HepG2 (cell line): ENCODE results near the gene FHIT. TPM values are rescaled to one million over a fixed set of nuclear protein-coding genes. Genes with fewer than 3 reads are reported as not detected.

Experiments used
- ATAC-seq: fragments of 200-7000 bp; cut with Tn5 transposase; 3 replicates; pipeline ENCODE4 v1.9.1; 2020; ENCODE audit warnings: mild to moderate bottlenecking, moderate library complexity
- BruUV-seq: library from RNA; stranded (reverse); fragments of 400-500 nt; replicated peaks from 2 replicates; lab custom pipeline; 2021; lab: Mats Ljungman, UMichigan
- CTCF ChIA-PET: fragments of 300-600 bp; formaldehyde crosslinking; extraction: SDS; loops from one replicate; lab custom pipeline; 2021; ENCODE audit warnings: low total read pairs, inconsistent platforms, low intra/inter-chr PET ratio; lab: Yijun Ruan, JAX
- POLR2A ChIA-PET: fragments of 350-600 bp; sonication (Branson Sonifier 250); formaldehyde crosslinking; loops from one replicate; lab custom pipeline; 2020; ENCODE audit warnings: antibody characterized with exemption, inconsistent platforms; lab: Yijun Ruan, JAX
- DNase-seq: peaks from one replicate; pipeline ENCODE4 v3.0.0-alpha.2; 2015; ENCODE audit warnings: low spot score
- FAIRE-seq: peaks from 3 replicates; lab custom pipeline; 2011; peaks lifted over from hg19 to GRCh38; lab: Jason Lieb, UNC
- H2AFZ ChIP-seq: one replicate; pipeline ENCODE4 v1.6.1; 2011; ENCODE audit warnings: low read length, inconsistent platforms
- H3K27ac ChIP-seq: fragments of 300-600 bp; 3 replicates; pipeline ENCODE4 v1.8.0; 2011; ENCODE audit warnings: mixed run types, mild to moderate bottlenecking, mixed read lengths, low read length, inconsistent platforms; ENCODE audit not compliant: insufficient read depth; ENCODE audit errors: extremely low read length
- H3K27me3 ChIP-seq, 2 experiments: fragments of 200-600 bp in 1 of 2; 2 replicates in 1 of 2; 3 replicates in 1 of 2; pipeline versions ENCODE4 v1.6.0 to v1.8.0; 2011; ENCODE audit warnings: low read length in 2 of 2, mild to moderate bottlenecking in 2 of 2, moderate library complexity in 2 of 2, inconsistent platforms in 1 of 2; ENCODE audit not compliant: insufficient read depth in 2 of 2, control insufficient read depth in 1 of 2
- H3K36me3 ChIP-seq, 2 experiments: fragments of 200-600 bp in 1 of 2; replicated peaks in 1 of 2; 2 replicates in 1 of 2; 3 replicates in 1 of 2; pipeline versions ENCODE4 v1.5.1 to v1.8.0; 2011; ENCODE audit warnings: low read length in 2 of 2, inconsistent platforms in 1 of 2; ENCODE audit not compliant: insufficient read depth in 2 of 2, control insufficient read depth in 1 of 2
- H3K4me1 ChIP-seq: 2 replicates; pipeline ENCODE4 v1.5.1; 2012; ENCODE audit warnings: low read length, inconsistent platforms; ENCODE audit not compliant: insufficient read depth
- H3K4me2 ChIP-seq: 2 replicates; pipeline ENCODE4 v1.6.0; 2011; ENCODE audit warnings: low read depth, low read length, inconsistent platforms
- H3K4me3 ChIP-seq, 3 experiments: fragments of 200-600 bp in 1 of 3; sonication (generic), shearing (Covaris generic) in 1 of 3; replicated peaks in 1 of 3; 2 replicates each; pipeline ENCODE4 v1.5.1; 2011 to 2016; ENCODE audit warnings: low read length in 3 of 3, inconsistent platforms in 2 of 3, low read depth in 2 of 3, mild to moderate bottlenecking in 2 of 3, control low read depth in 1 of 3, mixed read lengths in 1 of 3; ENCODE audit not compliant: insufficient read depth in 1 of 3
- H3K79me2 ChIP-seq: one replicate; pipeline ENCODE4 v1.6.1; 2011; ENCODE audit warnings: low read length, inconsistent platforms; ENCODE audit not compliant: insufficient read depth
- H3K9ac ChIP-seq: 2 replicates; pipeline ENCODE4 v1.6.0; 2011; ENCODE audit warnings: mild to moderate bottlenecking, low read depth, low read length, inconsistent platforms; ENCODE audit not compliant: insufficient read depth
- H3K9me3 ChIP-seq: 2 replicates; pipeline ENCODE4 v1.5.1; 2012; ENCODE audit warnings: mild to moderate bottlenecking, low read length
- H4K20me1 ChIP-seq: 2 replicates; pipeline ENCODE4 v1.6.0; 2011; ENCODE audit warnings: inconsistent platforms, mild to moderate bottlenecking, low read length, moderate library complexity; ENCODE audit not compliant: insufficient read depth
- FOXP1 ChIP-seq, 2 experiments: fragments of 450-650 bp in 1 of 2; IDR thresholded peaks; 2 replicates each; pipeline ENCODE4 v1.6.1; 2017 to 2018; ENCODE audit warnings: antibody characterized with exemption in 1 of 2
- GMEB1 ChIP-seq: sonication (generic); formaldehyde crosslinking; IDR thresholded peaks from 2 replicates; pipeline ENCODE4 v1.5.1; 2020; ENCODE audit warnings: missing genetic modification reagents, mild to moderate bottlenecking, borderline replicate concordance
- IRF2 ChIP-seq: IDR thresholded peaks from 2 replicates; pipeline ENCODE4 v1.6.1; 2018; ENCODE audit warnings: missing genetic modification reagents, missing compliant biosample characterization
- IRX3 ChIP-seq: sonication (generic); formaldehyde crosslinking; IDR thresholded peaks from 2 replicates; pipeline ENCODE4 v1.8.1; 2023; ENCODE audit warnings: mild to moderate bottlenecking, low read depth, missing genetic modification reagents, borderline replicate concordance
- ISL2 ChIP-seq: sonication (generic); formaldehyde crosslinking; IDR thresholded peaks from 2 replicates; pipeline ENCODE4 v1.5.0; 2020; ENCODE audit warnings: missing genetic modification reagents
- PHF5A ChIP-seq: IDR thresholded peaks from one replicate; pipeline ENCODE4 v1.6.1; 2018; ENCODE audit warnings: low read depth, missing genetic modification reagents; ENCODE audit not compliant: unreplicated experiment
- PRDM4 ChIP-seq: sonication (generic); formaldehyde crosslinking; IDR thresholded peaks from 2 replicates; pipeline ENCODE4 v1.9.0; 2021; ENCODE audit warnings: missing genetic modification reagents, borderline replicate concordance
- ZFP91 ChIP-seq: sonication (generic); formaldehyde crosslinking; IDR thresholded peaks from 2 replicates; pipeline ENCODE4 v1.9.0; 2022; ENCODE audit warnings: missing genetic modification reagents, mild to moderate bottlenecking, borderline replicate concordance
- ZNF329 ChIP-seq: sonication (generic); formaldehyde crosslinking; IDR thresholded peaks from 2 replicates; pipeline ENCODE4 v1.9.0; 2021; ENCODE audit warnings: low read depth, mild to moderate bottlenecking, missing genetic modification reagents
- ZNF343 ChIP-seq: sonication (generic); formaldehyde crosslinking; IDR thresholded peaks from 2 replicates; pipeline ENCODE4 v1.4.0; 2020; ENCODE audit warnings: mild to moderate bottlenecking, missing genetic modification reagents
- ZNF570 ChIP-seq: sonication (generic); formaldehyde crosslinking; IDR thresholded peaks from 2 replicates; pipeline ENCODE4 v1.4.0; 2020; ENCODE audit warnings: mild to moderate bottlenecking, missing genetic modification reagents, borderline replicate concordance
- WGBS: methylation state at CpG from one replicate; pipeline ENCODE4 v1.1.6; 2017; ENCODE audit warnings: low lambda C conversion rate; 5-methylcytosine and 5-hydroxymethylcytosine counted together
- in situ Hi-C: cut with HindIII; loops from 2 replicates; pipeline ENCODE4 v1.10.0; 2017; ENCODE audit warnings: low pct_unique_long_range_greater_than_20kb; ENCODE audit not compliant: extremely low pct_ligation_motif_present
- intact Hi-C: fragments of 100-400 bp; cut with micrococcal nuclease; formaldehyde crosslinking; loops from one replicate; pipeline ENCODE4 v1.10.0; 2022; ENCODE audit not compliant: unreplicated experiment
- polyA plus RNA-seq, 8 experiments: library from polyadenylated mRNA; depleted of rRNA in 3 of 8; stranded (reverse) in 7 of 8; unstranded in 1 of 8; fragments of >200 nt; fragmentation: Illumina TruSeq in 4 of 8; extraction: Trizol in 4 of 8; gene quantifications; 2 replicates each; pipeline versions ENCODE4 v1.2.1 to v1.2.3, GENCODE V29; 2011 to 2016; ENCODE audit warnings: low read depth in 4 of 8, missing spikeins in 1 of 8, mixed read lengths in 1 of 8; ENCODE audit not compliant: insufficient read depth in 1 of 8
- total RNA-seq, 5 experiments: library from RNA; depleted of rRNA; stranded (reverse); fragments of >200 nt; fragmentation: Illumina TruSeq; extraction: Trizol; gene quantifications; 2 replicates each; pipeline ENCODE4 v1.2.3, GENCODE V29; 2016; ENCODE audit warnings: low read depth in 1 of 5

Gene FHIT
- total and polyA plus RNA-seq, 2 of the 13 experiments (the other 11 are each of a cell fraction or from before 2014, with no cell fraction given) = 4.0 to 4.6 TPM

GRCh38 chr3:60216462-60217075, 1034.7 kb downstream of the FHIT start:
- intact Hi-C loops (no loop called here), in situ Hi-C loops (no loop called here)
- no TSS peak for BruUV-seq

GRCh38 chr3:60215946-60216345, 1035.3 kb downstream of the FHIT start:
- 11% methylated on average over 1 of the region's 1 CpG for whole genome bisulfite sequencing
- intact Hi-C loops (no loop called here), in situ Hi-C loops (no loop called here)
- Histone ChIP-seq H3K9ac (no peak overlapping the region), H3K79me2 (no peaks in the 10 kb centered on the region), H3K27ac (no peak overlapping the region), H3K27me3 (no peaks in the 10 kb centered on the region; a peak in 1 of 5 replicates), H3K9me3 (no peaks in the 10 kb centered on the region), H2AFZ (no peak overlapping the region), H3K4me1 (no peaks in the 10 kb centered on the region), H3K36me3 (no peaks in the 10 kb centered on the region), H4K20me1 (no peaks in the 10 kb centered on the region), H3K4me2 (no peak overlapping the region), H3K4me3 (no peak overlapping the region)
- ChIA-PET POLR2A (no interaction called here), CTCF (no interaction called here)
- no peak for FAIRE-seq
- no peak for ATAC-seq
- BruUV-seq = no TSS peak
- no peak for DNase-seq
- TF ChIP-seq GMEB1 (CRISPR knock-in tag) = no peak
- TF ChIP-seq PRDM4 (CRISPR knock-in tag) = no peak
- TF ChIP-seq ISL2 = no peak
- TF ChIP-seq ZNF343 = no peak
- TF ChIP-seq ZNF570 (CRISPR knock-in tag) = no peak
- no peak for TF ChIP-seq ZFP91 (CRISPR knock-in tag)
- TF ChIP-seq IRF2 = no peak
- TF ChIP-seq ZNF329 (CRISPR knock-in tag) = no peak

More at GRCh38 chr3:60216462-60217075, 1034.7 kb downstream of the FHIT start:
- 5% methylated on average over 2 of the region's 2 CpGs for WGBS
- H3K9ac ChIP-seq = no peak overlapping the region
- H3K36me3 ChIP-seq = no peaks in the 10 kb centered on the region
- H4K20me1 ChIP-seq = no peaks in the 10 kb centered on the region
- no peak overlapping the region for H3K4me2 ChIP-seq
- no peaks in the 10 kb centered on the region for H3K79me2 ChIP-seq
- ChIA-PET POLR2A (no interaction called here), CTCF (no interaction called here)
- no peaks in the 10 kb centered on the region for H3K9me3 ChIP-seq
- no peak for FAIRE-seq
- no peaks in the 10 kb centered on the region for H3K4me1 ChIP-seq
- no peak for DNase-seq
- no peak overlapping the region for H3K4me3 ChIP-seq
- no peak for ATAC-seq
- H2AFZ ChIP-seq = no peak overlapping the region
- H3K27ac ChIP-seq = no peak overlapping the region
- no peaks in the 10 kb centered on the region; a peak in 1 of 5 replicates for H3K27me3 ChIP-seq
- no peak for TF ChIP-seq PHF5A (CRISPR knock-in tag)
- TF ChIP-seq IRX3 (CRISPR knock-in tag) = no peak
- no peak for TF ChIP-seq FOXP1 (IDR thresholded peaks at IDR 0.05)
- TF ChIP-seq FOXP1 (CRISPR knock-in tag; IDR thresholded peaks at IDR 0.05) = no peak
